ENCODE data around the gene PET100.
"Not testable (repeated sequence)": the region's sequence is repeated elsewhere in the genome, so short reads cannot be mapped to it uniquely, and the experiment has no call there.

Gene PET100

GRCh38 chr19:7643031-7643415 is 13.4 kb downstream of the PET100 start:
- H3K4me1 ChIP-seq (ENCODE audit: control insufficient read depth, insufficient read depth, low read length) = no peaks in the 10 kb centered on the region
- no peak overlapping the region for H3K4me3 ChIP-seq (ENCODE audit: insufficient read depth, low read depth, low read length)
- 94 to 95% methylated on average over 8 of the region's 8 CpGs for WGBS, 2 experiments
- H3K27ac ChIP-seq (ENCODE audit: insufficient read depth, low read depth, low read length, poor library complexity, severe bottlenecking) = no peak overlapping the region
- no peaks in the 10 kb centered on the region for H3K27me3 ChIP-seq (ENCODE audit: control insufficient read depth, insufficient read depth, low read length, poor library complexity, severe bottlenecking)
- H3K36me3 ChIP-seq (ENCODE audit: control insufficient read depth, insufficient read depth, low read length) = no peaks in the 10 kb centered on the region
- H3K9me3 ChIP-seq (ENCODE audit: control insufficient read depth, low read length) = no peaks in the 10 kb centered on the region

GRCh38 chr19:7643629-7644549 is 14.3 kb downstream of the PET100 start:
- not testable (repeated sequence) for H3K4me3 ChIP-seq (ENCODE audit: insufficient read depth, low read depth, low read length); H3K9me3 ChIP-seq (ENCODE audit: control insufficient read depth, low read length); H3K36me3 ChIP-seq (ENCODE audit: control insufficient read depth, insufficient read depth, low read length); H3K4me1 ChIP-seq (ENCODE audit: control insufficient read depth, insufficient read depth, low read length); H3K27ac ChIP-seq (ENCODE audit: insufficient read depth, low read depth, low read length, poor library complexity, severe bottlenecking); H3K27me3 ChIP-seq (ENCODE audit: control insufficient read depth, insufficient read depth, low read length, poor library complexity, severe bottlenecking)
- 75 to 77% methylated on average over 10 of the region's 10 CpGs for WGBS, 2 experiments

GRCh38 chr19:7644550-7644877 is 14.9 kb downstream of the PET100 start:
- no peaks in the 10 kb centered on the region for H3K36me3 ChIP-seq (ENCODE audit: control insufficient read depth, insufficient read depth, low read length)
- WGBS, 2 experiments = 95 to 96% methylated on average over 20 of the region's 20 CpGs
- H3K9me3 ChIP-seq (ENCODE audit: control insufficient read depth, low read length) = no peaks in the 10 kb centered on the region
- H3K27ac ChIP-seq (ENCODE audit: insufficient read depth, low read depth, low read length, poor library complexity, severe bottlenecking) = no peak overlapping the region
- no peak overlapping the region for H3K4me3 ChIP-seq (ENCODE audit: insufficient read depth, low read depth, low read length)
- no peaks in the 10 kb centered on the region for H3K4me1 ChIP-seq (ENCODE audit: control insufficient read depth, insufficient read depth, low read length)
- H3K27me3 ChIP-seq (ENCODE audit: control insufficient read depth, insufficient read depth, low read length, poor library complexity, severe bottlenecking) = no peaks in the 10 kb centered on the region

- WGBS, 2 experiments = 94 to 96% methylated on average over 14 of the region's 14 CpGs
- no peaks in the 10 kb centered on the region for H3K27me3 ChIP-seq (ENCODE audit: control insufficient read depth, insufficient read depth, low read length, poor library complexity, severe bottlenecking)
- no peaks in the 10 kb centered on the region for H3K4me1 ChIP-seq (ENCODE audit: control insufficient read depth, insufficient read depth, low read length)
- no peak overlapping the region for H3K27ac ChIP-seq (ENCODE audit: insufficient read depth, low read depth, low read length, poor library complexity, severe bottlenecking)
- H3K36me3 ChIP-seq (ENCODE audit: control insufficient read depth, insufficient read depth, low read length) = no peaks in the 10 kb centered on the region
- no peak overlapping the region for H3K4me3 ChIP-seq (ENCODE audit: insufficient read depth, low read depth, low read length)
- no peaks in the 10 kb centered on the region for H3K9me3 ChIP-seq (ENCODE audit: control insufficient read depth, low read length)
Observed at GRCh38 chr19:7645163-7645562, 15.6 kb downstream of the PET100 start.

- Histone ChIP-seq H3K4me3 (ENCODE audit: insufficient read depth, low read depth, low read length) (no peak overlapping the region), H3K36me3 (ENCODE audit: control insufficient read depth, insufficient read depth, low read length) (no peaks in the 10 kb centered on the region), H3K4me1 (ENCODE audit: control insufficient read depth, insufficient read depth, low read length) (no peaks in the 10 kb centered on the region), H3K27me3 (ENCODE audit: control insufficient read depth, insufficient read depth, low read length, poor library complexity, severe bottlenecking) (peaks cover 6% of the 10 kb centered on the region), H3K27ac (ENCODE audit: insufficient read depth, low read depth, low read length, poor library complexity, severe bottlenecking) (no peak overlapping the region), H3K9me3 (ENCODE audit: control insufficient read depth, low read length) (no peaks in the 10 kb centered on the region)
- 81 to 83% methylated on average over 20 of the region's 20 CpGs for WGBS, 2 experiments
Observed at GRCh38 chr19:7645656-7646425, 16.2 kb downstream of the PET100 start.

GRCh38 chr19:7646426-7646700 is 16.8 kb downstream of the PET100 start:
- Histone ChIP-seq H3K4me3 (ENCODE audit: insufficient read depth, low read depth, low read length) (no peak overlapping the region), H3K27me3 (ENCODE audit: control insufficient read depth, insufficient read depth, low read length, poor library complexity, severe bottlenecking) (peaks cover 11% of the 10 kb centered on the region), H3K4me1 (ENCODE audit: control insufficient read depth, insufficient read depth, low read length) (no peaks in the 10 kb centered on the region), H3K36me3 (ENCODE audit: control insufficient read depth, insufficient read depth, low read length) (no peaks in the 10 kb centered on the region), H3K27ac (ENCODE audit: insufficient read depth, low read depth, low read length, poor library complexity, severe bottlenecking) (no peak overlapping the region), H3K9me3 (ENCODE audit: control insufficient read depth, low read length) (no peaks in the 10 kb centered on the region)
- WGBS, 2 experiments = 85 to 86% methylated on average over 8 of the region's 8 CpGs

- H3K27me3 ChIP-seq (ENCODE audit: control insufficient read depth, insufficient read depth, low read length, poor library complexity, severe bottlenecking) = peaks cover 11% of the 10 kb centered on the region
- H3K27ac ChIP-seq (ENCODE audit: insufficient read depth, low read depth, low read length, poor library complexity, severe bottlenecking) = no peak overlapping the region
- WGBS, 2 experiments = 91% methylated on average over 26 of the region's 26 CpGs
- H3K36me3 ChIP-seq (ENCODE audit: control insufficient read depth, insufficient read depth, low read length) = no peaks in the 10 kb centered on the region
- no peaks in the 10 kb centered on the region for H3K4me1 ChIP-seq (ENCODE audit: control insufficient read depth, insufficient read depth, low read length)
- no peak overlapping the region for H3K4me3 ChIP-seq (ENCODE audit: insufficient read depth, low read depth, low read length)
- H3K9me3 ChIP-seq (ENCODE audit: control insufficient read depth, low read length) = no peaks in the 10 kb centered on the region
Observed at GRCh38 chr19:7647156-7647555, 17.6 kb downstream of the PET100 start.

- Histone ChIP-seq H3K36me3 (ENCODE audit: control insufficient read depth, insufficient read depth, low read length) (no peaks in the 10 kb centered on the region), H3K27ac (ENCODE audit: insufficient read depth, low read depth, low read length, poor library complexity, severe bottlenecking) (no peak overlapping the region), H3K4me3 (ENCODE audit: insufficient read depth, low read depth, low read length) (no peak overlapping the region), H3K27me3 (ENCODE audit: control insufficient read depth, insufficient read depth, low read length, poor library complexity, severe bottlenecking) (peaks cover 11% of the 10 kb centered on the region), H3K9me3 (ENCODE audit: control insufficient read depth, low read length) (no peaks in the 10 kb centered on the region), H3K4me1 (ENCODE audit: control insufficient read depth, insufficient read depth, low read length) (no peaks in the 10 kb centered on the region)
- 93 to 94% methylated on average over 15 of the region's 15 CpGs for WGBS, 2 experiments
Observed at GRCh38 chr19:7648265-7649014, 18.8 kb downstream of the PET100 start.

- Histone ChIP-seq H3K36me3 (ENCODE audit: control insufficient read depth, insufficient read depth, low read length) (no peaks in the 10 kb centered on the region), H3K4me3 (ENCODE audit: insufficient read depth, low read depth, low read length) (no peak overlapping the region), H3K27me3 (ENCODE audit: control insufficient read depth, insufficient read depth, low read length, poor library complexity, severe bottlenecking) (peaks cover 11% of the 10 kb centered on the region), H3K9me3 (ENCODE audit: control insufficient read depth, low read length) (no peaks in the 10 kb centered on the region), H3K4me1 (ENCODE audit: control insufficient read depth, insufficient read depth, low read length) (no peaks in the 10 kb centered on the region), H3K27ac (ENCODE audit: insufficient read depth, low read depth, low read length, poor library complexity, severe bottlenecking) (no peak overlapping the region)
- WGBS, 2 experiments = 37% methylated on average over 2 of the region's 2 CpGs
Observed at GRCh38 chr19:7650148-7650547, 20.6 kb downstream of the PET100 start.

- Histone ChIP-seq H3K4me1 (ENCODE audit: control insufficient read depth, insufficient read depth, low read length) (no peaks in the 10 kb centered on the region), H3K27me3 (ENCODE audit: control insufficient read depth, insufficient read depth, low read length, poor library complexity, severe bottlenecking) (peaks cover 11% of the 10 kb centered on the region), H3K9me3 (ENCODE audit: control insufficient read depth, low read length) (no peaks in the 10 kb centered on the region), H3K4me3 (ENCODE audit: insufficient read depth, low read depth, low read length) (peak overlapping the region; percentile 1), H3K36me3 (ENCODE audit: control insufficient read depth, insufficient read depth, low read length) (no peaks in the 10 kb centered on the region), H3K27ac (ENCODE audit: insufficient read depth, low read depth, low read length, poor library complexity, severe bottlenecking) (peak overlapping the region; percentile 61)
- WGBS, 2 experiments = 10 to 11% methylated on average over 28 of the region's 28 CpGs
Observed at GRCh38 chr19:7652061-7652641, 22.6 kb downstream of the PET100 start.

All from ectodermal cell (in vitro differentiated cells).